Uterus (tissue), 4 donors: Measurements from ENCODE around the gene POU2F1. TPM values are rescaled to one million over a fixed set of nuclear protein-coding genes. Genes with fewer than 3 reads are reported as not detected.

ENCODE experiments used
- DNase-seq, 2 donors: peaks; one replicate each; pipeline ENCODE4 v3.0.0-alpha.2; 2019 to 2020
- H3K27ac ChIP-seq, 2 donors: fragments of 200-600 bp; sonication (generic); 1 replicate in 1 of 2; 2 replicates in 1 of 2; pipeline ENCODE4 v1.5.1; 2016 to 2018
- H3K27me3 ChIP-seq, 2 donors: fragments of 200-600 bp; sonication (generic); one replicate each; pipeline ENCODE4 v1.5.1; 2018 to 2019; ENCODE audit warnings: control low read depth in 1 of 2
- H3K36me3 ChIP-seq, 2 donors: fragments of 200-600 bp; sonication (generic); one replicate each; pipeline ENCODE4 v1.5.1; 2019; ENCODE audit warnings: control low read depth in 1 of 2
- H3K4me1 ChIP-seq, 2 donors: fragments of 200-600 bp; sonication (generic); one replicate each; pipeline ENCODE4 v1.5.1; 2018 to 2019; ENCODE audit warnings: control low read depth in 1 of 2
- H3K4me3 ChIP-seq, 2 donors: fragments of 200-600 bp; sonication (generic); 1 replicate in 1 of 2; 2 replicates in 1 of 2; pipeline ENCODE4 v1.5.1; 2018 to 2019; ENCODE audit warnings: mild to moderate bottlenecking in 1 of 2
- H3K9me3 ChIP-seq, 2 donors: fragments of 200-600 bp; sonication (generic); one replicate each; pipeline ENCODE4 v1.5.1; 2019; ENCODE audit warnings: control low read depth in 1 of 2
- POLR2A ChIP-seq, 2 donors: fragments of 450-650 bp; IDR thresholded peaks; one replicate each; pipeline ENCODE4 v1.6.1; 2016; ENCODE audit warnings: antibody characterized with exemption in 2 of 2, mild to moderate bottlenecking in 1 of 2, moderate library complexity in 1 of 2
- intact Hi-C: fragments of 100-400 bp; cut with DNase I; formaldehyde crosslinking; loops from one replicate; pipeline ENCODE4 v1.15.1; 2023; ENCODE audit warnings: low total_unique reads
- total RNA-seq, 4 donors: library from RNA; depleted of rRNA in 3 of 4; stranded (reverse); fragments of >200 nt in 3 of 4; gene quantifications; one replicate each; pipeline versions ENCODE4 v1.1.0 to v1.2.4, GENCODE V29; 2014 to 2023
- TF ChIP-seq, protein P1 (sequence below), 4 experiments: fragments of 200-600 bp in 2 of 4; fragments of 450-650 bp in 2 of 4; sonication (generic) in 2 of 4; IDR thresholded peaks; one replicate each; pipeline ENCODE4 v1.5.1; 2016 to 2019; ENCODE audit warnings: antibody characterized with exemption in 4 of 4, mild to moderate bottlenecking in 2 of 4, moderate library complexity in 1 of 4
- donor health status: DM: yes; HTN: yes; CAD: no.

Gene POU2F1
- total RNA-seq, 4 donors from 2014 or later: 9.7 to 50.8 (median 32.2) TPM

DNA sequence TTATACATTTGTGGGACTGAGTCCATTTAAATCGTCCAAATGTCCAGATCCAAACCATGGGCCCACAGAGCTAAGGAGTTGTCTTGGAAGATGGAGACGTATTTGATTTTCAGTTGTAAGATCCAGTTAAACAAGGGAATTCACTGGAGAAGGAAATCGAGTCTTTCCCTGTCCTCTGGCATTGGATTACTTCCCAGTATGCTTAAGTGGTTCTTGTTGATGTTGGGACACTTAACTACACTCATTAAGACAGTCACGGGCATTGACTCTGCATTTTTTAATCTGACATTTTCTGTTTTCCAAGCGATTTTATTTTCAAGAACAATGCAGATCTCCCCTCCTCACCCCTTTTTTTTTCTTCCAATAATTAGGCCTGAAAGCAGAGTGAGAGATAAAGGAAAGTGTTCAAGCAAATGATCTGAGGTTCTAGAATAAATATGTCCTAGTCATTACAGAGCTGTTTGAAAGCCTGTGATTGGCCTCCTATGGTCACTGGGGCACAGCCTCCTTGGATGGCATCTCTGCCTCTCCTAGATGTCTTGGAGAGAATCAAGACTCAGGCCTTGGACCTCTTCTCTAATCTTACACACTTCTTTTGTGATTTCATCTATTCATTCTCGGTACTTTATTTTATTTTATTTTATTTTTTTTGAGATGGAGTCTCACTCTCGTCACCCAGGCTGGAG is 248.7 kb downstream of the POU2F1 start:
- Histone ChIP-seq H3K4me1 (no peaks in the 10 kb centered on the region), H3K9me3 (no peaks in the 10 kb centered on the region), H3K27ac (no peak overlapping the region), H3K4me3 (no peak overlapping the region), H3K27me3 (no peaks in the 10 kb centered on the region), H3K36me3 (no peaks in the 10 kb centered on the region)
- DNase-seq: no peak
- no peak for TF ChIP-seq POLR2A (IDR thresholded peaks at IDR 0.05)
- TF ChIP-seq, protein P1, sequence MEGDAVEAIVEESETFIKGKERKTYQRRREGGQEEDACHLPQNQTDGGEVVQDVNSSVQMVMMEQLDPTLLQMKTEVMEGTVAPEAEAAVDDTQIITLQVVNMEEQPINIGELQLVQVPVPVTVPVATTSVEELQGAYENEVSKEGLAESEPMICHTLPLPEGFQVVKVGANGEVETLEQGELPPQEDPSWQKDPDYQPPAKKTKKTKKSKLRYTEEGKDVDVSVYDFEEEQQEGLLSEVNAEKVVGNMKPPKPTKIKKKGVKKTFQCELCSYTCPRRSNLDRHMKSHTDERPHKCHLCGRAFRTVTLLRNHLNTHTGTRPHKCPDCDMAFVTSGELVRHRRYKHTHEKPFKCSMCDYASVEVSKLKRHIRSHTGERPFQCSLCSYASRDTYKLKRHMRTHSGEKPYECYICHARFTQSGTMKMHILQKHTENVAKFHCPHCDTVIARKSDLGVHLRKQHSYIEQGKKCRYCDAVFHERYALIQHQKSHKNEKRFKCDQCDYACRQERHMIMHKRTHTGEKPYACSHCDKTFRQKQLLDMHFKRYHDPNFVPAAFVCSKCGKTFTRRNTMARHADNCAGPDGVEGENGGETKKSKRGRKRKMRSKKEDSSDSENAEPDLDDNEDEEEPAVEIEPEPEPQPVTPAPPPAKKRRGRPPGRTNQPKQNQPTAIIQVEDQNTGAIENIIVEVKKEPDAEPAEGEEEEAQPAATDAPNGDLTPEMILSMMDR (IDR thresholded peaks at IDR 0.05): no peak
- intact Hi-C loops: no loop called here

DNA sequence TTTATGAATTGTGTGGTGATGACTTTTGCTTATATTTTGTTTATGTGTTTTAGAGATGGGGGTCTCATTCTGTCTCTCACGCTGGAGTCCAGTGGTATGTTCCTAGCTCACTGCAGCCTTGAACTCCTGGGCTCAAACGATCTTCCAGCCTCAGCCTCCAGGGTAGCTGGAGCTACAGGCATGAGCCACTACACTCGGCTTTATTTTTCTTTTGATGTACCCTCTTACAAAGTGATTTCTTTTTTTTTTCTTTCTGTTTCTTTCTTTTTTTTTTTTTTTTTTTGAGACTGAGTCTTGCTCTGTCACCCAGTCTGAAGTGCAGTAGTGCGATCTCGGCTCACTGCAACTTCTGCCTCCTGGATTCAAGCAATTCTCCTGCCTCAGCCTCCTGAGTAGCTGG is 250.9 kb downstream of the POU2F1 start:
- Histone ChIP-seq H3K4me3 (no peak overlapping the region), H3K4me1 (no peaks in the 10 kb centered on the region), H3K27ac (no peak overlapping the region), H3K27me3 (no peaks in the 10 kb centered on the region), H3K36me3 (no peaks in the 10 kb centered on the region), H3K9me3 (no peaks in the 10 kb centered on the region)
- DNase-seq: no peak
- intact Hi-C loops: no loop called here
- TF ChIP-seq, protein P1 (IDR thresholded peaks at IDR 0.05): no peak
- TF ChIP-seq POLR2A (IDR thresholded peaks at IDR 0.05): no peak

DNA sequence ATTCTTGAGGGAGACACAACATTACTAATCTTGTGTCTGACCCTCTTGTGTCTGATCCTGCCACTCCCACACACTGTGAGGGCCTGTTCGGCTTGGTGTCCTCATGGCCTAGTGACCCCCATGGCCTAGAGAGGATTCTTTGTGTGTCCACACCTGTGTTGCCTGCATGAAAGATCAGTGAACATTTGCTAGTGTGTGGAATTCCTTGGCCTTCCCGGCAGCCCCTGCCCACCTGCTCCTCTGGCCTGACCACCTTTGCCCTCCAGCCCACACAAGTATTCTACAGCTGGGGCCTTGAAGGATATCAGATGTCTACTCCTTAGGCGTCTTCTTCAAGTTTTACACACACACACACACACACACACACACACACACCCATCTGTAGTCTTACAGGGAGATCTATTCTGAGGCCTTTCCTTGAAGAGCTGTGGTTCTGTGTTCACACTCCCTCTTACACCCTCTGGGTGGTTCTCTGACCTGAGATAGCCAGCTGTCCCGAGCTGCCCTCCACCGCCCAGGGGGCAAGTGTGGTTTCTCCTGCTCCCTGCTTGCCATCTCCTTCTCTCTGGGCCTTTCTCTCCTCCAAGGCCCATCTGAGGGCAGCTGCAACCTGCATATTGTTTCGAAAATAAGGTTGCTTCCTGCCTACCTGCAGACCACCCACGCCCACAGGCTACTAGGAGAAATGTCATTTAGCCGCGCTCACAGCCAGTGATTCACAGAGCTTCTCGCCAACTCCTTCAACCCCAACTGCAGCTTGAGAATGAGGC is 252.3 kb downstream of the POU2F1 start:
- H3K27me3 ChIP-seq: no peaks in the 10 kb centered on the region
- intact Hi-C loops: no loop called here
- TF ChIP-seq POLR2A (IDR thresholded peaks at IDR 0.05): no peak
- TF ChIP-seq, protein P1 (IDR thresholded peaks at IDR 0.05): no peak
- no peak overlapping the region for H3K27ac ChIP-seq
- H3K36me3 ChIP-seq: no peaks in the 10 kb centered on the region
- DNase-seq: no peak
- H3K4me1 ChIP-seq: no peaks in the 10 kb centered on the region
- H3K4me3 ChIP-seq: no peak overlapping the region
- H3K9me3 ChIP-seq: no peaks in the 10 kb centered on the region

DNA sequence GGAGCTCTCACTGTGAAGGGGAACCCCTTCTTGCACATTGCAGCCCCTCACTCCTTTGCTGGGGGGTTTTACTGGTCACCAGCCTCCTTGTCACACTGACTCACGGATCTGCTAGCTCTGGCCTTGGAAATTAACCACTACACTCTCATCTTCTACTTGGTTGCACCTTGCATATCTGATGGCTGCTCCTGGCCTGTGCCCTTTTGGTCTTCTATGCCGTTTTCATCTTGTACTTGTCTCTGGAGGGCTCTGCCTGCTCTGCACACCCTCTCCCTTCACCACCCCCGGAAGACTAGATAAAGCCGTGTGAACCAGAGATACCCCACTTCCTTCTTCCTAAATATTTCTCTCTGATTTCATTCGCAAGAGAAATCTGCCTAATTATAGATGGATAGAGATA is 253.1 kb downstream of the POU2F1 start:
- Histone ChIP-seq H3K36me3 (no peaks in the 10 kb centered on the region), H3K9me3 (no peaks in the 10 kb centered on the region), H3K27ac (no peak overlapping the region), H3K4me3 (no peak overlapping the region), H3K4me1 (no peaks in the 10 kb centered on the region), H3K27me3 (no peaks in the 10 kb centered on the region)
- DNase-seq: no peak
- intact Hi-C loops: no loop called here
- TF ChIP-seq, protein P1 (IDR thresholded peaks at IDR 0.05): no peak
- no peak for TF ChIP-seq POLR2A (IDR thresholded peaks at IDR 0.05)

DNA sequence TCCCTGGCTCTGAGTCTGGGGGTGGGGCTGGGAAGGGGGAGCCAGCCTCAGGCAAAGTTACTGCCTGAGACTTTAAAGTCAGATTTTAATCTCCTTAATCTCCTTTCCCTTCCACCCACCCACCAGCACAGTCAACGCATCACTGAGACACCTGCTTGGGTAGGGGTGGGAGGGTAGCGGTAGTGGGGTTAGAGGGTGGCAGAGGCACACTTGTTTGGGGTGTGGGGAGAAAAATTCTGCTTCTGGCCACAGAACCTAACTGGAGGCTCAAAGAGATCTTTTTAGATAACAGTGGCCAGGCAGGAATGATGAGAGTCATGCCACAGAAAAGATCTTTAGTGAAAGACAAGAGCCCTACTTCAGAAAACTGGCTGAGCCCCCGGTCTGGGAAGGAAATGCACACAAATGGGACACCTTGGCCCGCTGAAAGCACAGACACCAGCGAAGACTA is 253.5 kb downstream of the POU2F1 start:
- Histone ChIP-seq H3K27me3 (no peaks in the 10 kb centered on the region), H3K9me3 (no peaks in the 10 kb centered on the region), H3K4me1 (no peaks in the 10 kb centered on the region), H3K27ac (no peak overlapping the region), H3K36me3 (no peaks in the 10 kb centered on the region), H3K4me3 (no peak overlapping the region)
- DNase-seq: no peak
- TF ChIP-seq, protein P1 (IDR thresholded peaks at IDR 0.05): no peak
- no peak for TF ChIP-seq POLR2A (IDR thresholded peaks at IDR 0.05)
- intact Hi-C loops: no loop called here
